ENCODE data around the gene SLC20A1. TPM values are rescaled to one million over a fixed set of nuclear protein-coding genes. Genes with fewer than 3 reads are reported as not detected.

The SLC20A1 gene
- total RNA-seq, 1 donor from 2014 or later = 96.7 TPM

DNA sequence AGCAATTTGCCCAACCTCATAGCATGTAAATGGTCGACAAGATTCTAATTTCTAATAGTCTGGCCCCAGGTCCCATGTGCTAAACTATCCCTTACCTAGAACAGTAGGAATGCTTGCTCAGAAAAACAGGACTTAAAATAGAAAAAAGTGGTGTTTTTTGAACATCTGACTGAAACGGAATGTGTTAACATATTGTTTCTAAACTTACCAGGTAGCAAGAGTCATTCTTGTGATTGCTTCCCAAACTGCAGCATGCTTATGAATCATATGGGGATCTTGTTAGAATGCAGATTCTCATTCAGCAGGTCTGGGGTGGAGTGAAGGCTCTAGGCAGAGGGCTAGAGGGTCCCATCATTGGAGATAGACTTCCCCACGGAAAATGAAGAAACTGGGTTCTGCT is 5.8 kb upstream of the SLC20A1 start:
- no peak overlapping the region for H3K4me3 ChIP-seq (ENCODE audit: insufficient read depth, low read depth, low read length)
- no peaks in the 10 kb centered on the region for H3K36me3 ChIP-seq (ENCODE audit: insufficient read depth, low read length)
- H2AFZ ChIP-seq (ENCODE audit: low read depth, low read length) = no peak overlapping the region
- Mint-ChIP-seq H3K36me3 (ENCODE audit: low read depth, unreplicated experiment) (peaks cover 2% of the 10 kb centered on the region), H3K4me1 (ENCODE audit: low read depth, unreplicated experiment) (peaks cover 44% of the 10 kb centered on the region), H3K27ac (ENCODE audit: unreplicated experiment) (peak overlapping the region; percentile 7), H3K9me3 (ENCODE audit: unreplicated experiment) (no peaks in the 10 kb centered on the region), H3K4me3 (ENCODE audit: unreplicated experiment) (no peak overlapping the region), H3K27me3 (ENCODE audit: low read depth, unreplicated experiment) (peaks cover 12% of the 10 kb centered on the region)
- H3K27ac ChIP-seq (ENCODE audit: low read depth, low read length) = peak overlapping the region; percentile 89
- peaks cover 48% of the 10 kb centered on the region for H3K4me1 ChIP-seq (ENCODE audit: insufficient read depth, low read length)
- peak overlapping the region; percentile 62 for H3K9ac ChIP-seq (ENCODE audit: low read length)
- peak overlapping the region; percentile 77 for H3K4me2 ChIP-seq (ENCODE audit: low read length)
- peaks cover 8% of the 10 kb centered on the region for H3K79me2 ChIP-seq (ENCODE audit: insufficient read depth, low read length)
- no peaks in the 10 kb centered on the region for H3K27me3 ChIP-seq (ENCODE audit: insufficient read depth, low read length)
- TF ChIP-seq, protein P1, sequence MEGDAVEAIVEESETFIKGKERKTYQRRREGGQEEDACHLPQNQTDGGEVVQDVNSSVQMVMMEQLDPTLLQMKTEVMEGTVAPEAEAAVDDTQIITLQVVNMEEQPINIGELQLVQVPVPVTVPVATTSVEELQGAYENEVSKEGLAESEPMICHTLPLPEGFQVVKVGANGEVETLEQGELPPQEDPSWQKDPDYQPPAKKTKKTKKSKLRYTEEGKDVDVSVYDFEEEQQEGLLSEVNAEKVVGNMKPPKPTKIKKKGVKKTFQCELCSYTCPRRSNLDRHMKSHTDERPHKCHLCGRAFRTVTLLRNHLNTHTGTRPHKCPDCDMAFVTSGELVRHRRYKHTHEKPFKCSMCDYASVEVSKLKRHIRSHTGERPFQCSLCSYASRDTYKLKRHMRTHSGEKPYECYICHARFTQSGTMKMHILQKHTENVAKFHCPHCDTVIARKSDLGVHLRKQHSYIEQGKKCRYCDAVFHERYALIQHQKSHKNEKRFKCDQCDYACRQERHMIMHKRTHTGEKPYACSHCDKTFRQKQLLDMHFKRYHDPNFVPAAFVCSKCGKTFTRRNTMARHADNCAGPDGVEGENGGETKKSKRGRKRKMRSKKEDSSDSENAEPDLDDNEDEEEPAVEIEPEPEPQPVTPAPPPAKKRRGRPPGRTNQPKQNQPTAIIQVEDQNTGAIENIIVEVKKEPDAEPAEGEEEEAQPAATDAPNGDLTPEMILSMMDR (IDR thresholded peaks at IDR 0.05; ENCODE audit: insufficient read depth, low read depth, low read length) = no peak
- no peak for TF ChIP-seq EZH2 (IDR thresholded peaks at IDR 0.05; ENCODE audit: insufficient read depth, low read length)
- no peaks in the 10 kb centered on the region for H3K9me3 ChIP-seq (ENCODE audit: insufficient read depth, low read depth, low read length)
- H4K20me1 ChIP-seq (ENCODE audit: insufficient read depth, low read length) = no peaks in the 10 kb centered on the region
- FAIRE-seq (no peak), DNase-seq (ENCODE audit: low read depth) (peak; percentile 33)

- Histone ChIP-seq H3K27ac (ENCODE audit: low read depth, low read length) (peak overlapping the region; percentile 89), H3K27me3 (ENCODE audit: insufficient read depth, low read length) (no peaks in the 10 kb centered on the region), H3K79me2 (ENCODE audit: insufficient read depth, low read length) (peaks cover 13% of the 10 kb centered on the region), H2AFZ (ENCODE audit: low read depth, low read length) (no peak overlapping the region), H3K9ac (ENCODE audit: low read length) (peak overlapping the region; percentile 62), H3K4me1 (ENCODE audit: insufficient read depth, low read length) (peaks cover 50% of the 10 kb centered on the region), H3K4me3 (ENCODE audit: insufficient read depth, low read depth, low read length) (peak overlapping the region; percentile 13), H3K4me2 (ENCODE audit: low read length) (peak overlapping the region; percentile 77), H3K9me3 (ENCODE audit: insufficient read depth, low read depth, low read length) (no peaks in the 10 kb centered on the region), H4K20me1 (ENCODE audit: insufficient read depth, low read length) (no peaks in the 10 kb centered on the region), H3K36me3 (ENCODE audit: insufficient read depth, low read length) (no peaks in the 10 kb centered on the region)
- Mint-ChIP-seq H3K4me1 (ENCODE audit: low read depth, unreplicated experiment) (peaks cover 45% of the 10 kb centered on the region), H3K4me3 (ENCODE audit: unreplicated experiment) (peak overlapping the region; percentile 5), H3K9me3 (ENCODE audit: unreplicated experiment) (no peaks in the 10 kb centered on the region), H3K27ac (ENCODE audit: unreplicated experiment) (peak overlapping the region; percentile 51), H3K36me3 (ENCODE audit: low read depth, unreplicated experiment) (no peaks in the 10 kb centered on the region), H3K27me3 (ENCODE audit: low read depth, unreplicated experiment) (peaks cover 8% of the 10 kb centered on the region)
- DNase-seq (ENCODE audit: low read depth) (no peak), FAIRE-seq (no peak)
- TF ChIP-seq, protein P1 (IDR thresholded peaks at IDR 0.05; ENCODE audit: insufficient read depth, low read depth, low read length) = no peak
- no peak for TF ChIP-seq EZH2 (IDR thresholded peaks at IDR 0.05; ENCODE audit: insufficient read depth, low read length)
Measured at GRCh38 chr2:112640467-112640799, 5.3 kb upstream of the SLC20A1 start.

DNA sequence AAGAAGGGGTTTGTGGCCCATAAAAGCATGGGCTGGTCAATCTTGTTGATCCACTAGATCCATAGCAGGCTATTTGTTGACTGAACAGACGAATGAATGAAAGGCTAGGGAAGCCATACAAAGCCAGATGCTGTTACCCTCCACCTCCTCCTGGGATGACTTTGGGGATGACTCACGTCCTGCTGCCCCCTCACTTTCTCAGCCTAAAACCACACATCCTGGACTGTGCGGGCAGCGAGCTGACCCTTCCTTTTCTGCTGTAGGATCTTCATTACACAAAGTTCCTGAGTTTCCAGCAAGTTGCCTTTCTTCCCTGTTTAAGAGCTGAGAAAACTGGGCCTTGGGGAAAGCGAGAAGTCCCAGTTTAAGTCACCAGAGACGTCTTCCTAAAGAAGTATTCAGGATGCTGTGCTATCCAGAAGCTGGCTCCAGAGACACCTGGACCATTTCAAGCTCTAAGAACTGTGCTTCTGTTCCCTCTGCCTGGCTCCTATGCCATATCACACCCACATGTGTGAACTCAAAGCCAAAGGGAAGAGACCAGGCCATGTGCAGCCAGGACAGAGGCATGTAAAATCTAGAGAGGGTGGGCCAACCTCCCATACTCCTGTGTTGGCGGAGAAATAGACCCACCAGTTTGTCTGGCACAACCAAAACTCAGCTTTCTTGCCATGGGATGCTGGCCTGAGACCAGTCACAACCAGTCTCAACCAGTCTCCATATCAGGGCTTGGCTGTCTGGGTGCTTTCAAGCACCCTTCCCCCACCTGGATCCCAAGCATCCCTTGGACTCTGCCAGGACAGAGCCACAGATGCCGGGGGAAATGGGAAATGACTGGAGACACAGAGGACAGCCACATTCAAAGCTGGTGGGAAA is 4.7 kb upstream of the SLC20A1 start:
- Histone ChIP-seq H3K79me2 (ENCODE audit: insufficient read depth, low read length) (peaks cover 17% of the 10 kb centered on the region), H4K20me1 (ENCODE audit: insufficient read depth, low read length) (no peaks in the 10 kb centered on the region), H3K9ac (ENCODE audit: low read length) (peak overlapping the region; percentile 62), H3K27ac (ENCODE audit: low read depth, low read length) (peak overlapping the region; percentile 89), H3K4me2 (ENCODE audit: low read length) (peak overlapping the region; percentile 77), H3K36me3 (ENCODE audit: insufficient read depth, low read length) (no peaks in the 10 kb centered on the region), H3K9me3 (ENCODE audit: insufficient read depth, low read depth, low read length) (no peaks in the 10 kb centered on the region), H3K4me3 (ENCODE audit: insufficient read depth, low read depth, low read length) (peak overlapping the region; percentile 14), H3K27me3 (ENCODE audit: insufficient read depth, low read length) (no peaks in the 10 kb centered on the region), H3K4me1 (ENCODE audit: insufficient read depth, low read length) (peaks cover 50% of the 10 kb centered on the region), H2AFZ (ENCODE audit: low read depth, low read length) (no peak overlapping the region)
- Mint-ChIP-seq H3K4me1 (ENCODE audit: low read depth, unreplicated experiment) (peaks cover 45% of the 10 kb centered on the region), H3K9me3 (ENCODE audit: unreplicated experiment) (no peaks in the 10 kb centered on the region), H3K27ac (ENCODE audit: unreplicated experiment) (peak overlapping the region; percentile 92), H3K27me3 (ENCODE audit: low read depth, unreplicated experiment) (peaks cover 1% of the 10 kb centered on the region), H3K36me3 (ENCODE audit: low read depth, unreplicated experiment) (no peaks in the 10 kb centered on the region), H3K4me3 (ENCODE audit: unreplicated experiment) (peak overlapping the region; percentile 25)
- TF ChIP-seq, protein P1 (IDR thresholded peaks at IDR 0.05; ENCODE audit: insufficient read depth, low read depth, low read length) = no peak
- TF ChIP-seq EZH2 (IDR thresholded peaks at IDR 0.05; ENCODE audit: insufficient read depth, low read length) = no peak
- FAIRE-seq = peak; percentile 67
- DNase-seq (ENCODE audit: low read depth) = peak; percentile 92

Data from astrocyte (in vitro differentiated cells and primary cell).